ENCODE measurements around the gene SLC24A5. TPM values are rescaled to one million over a fixed set of nuclear protein-coding genes. Genes with fewer than 3 reads are reported as not detected.
A peak's percentile ranks its signal among the peaks of the same experiment; 100 is the strongest.

SLC24A5 gene
- total RNA-seq, 4 donors from 2014 or later, result not detected

DNA sequence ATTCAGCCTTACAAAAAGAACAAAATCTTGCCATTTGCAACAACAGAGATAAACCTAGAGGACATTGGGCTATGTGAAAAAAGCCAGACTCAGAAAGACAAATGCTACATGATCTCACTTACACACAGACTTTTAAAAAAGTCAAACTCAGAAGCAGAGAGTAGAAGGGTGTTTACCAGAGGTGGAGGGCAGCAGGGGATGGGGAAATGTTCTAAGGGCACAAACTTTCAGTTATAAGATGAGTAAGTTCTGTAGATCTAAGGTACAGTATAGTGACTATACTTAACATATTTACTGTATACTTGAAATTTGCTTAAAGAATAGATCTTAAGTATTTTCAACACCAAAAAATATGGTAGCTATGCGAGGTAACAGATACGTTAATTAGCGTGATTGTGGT lies 54.3 kb downstream of the SLC24A5 start:
- DNase-seq (ENCODE audit: extremely low spot score), result no peak
- no peaks in the 10 kb centered on the region for H3K36me3 ChIP-seq
- TF ChIP-seq POLR2AphosphoS5 (IDR thresholded peaks at IDR 0.05) (no peak), POLR2A (IDR thresholded peaks at IDR 0.05; ENCODE audit: low read depth) (no peak), EP300 (IDR thresholded peaks at IDR 0.05) (no peak)
- TF ChIP-seq, protein P1, sequence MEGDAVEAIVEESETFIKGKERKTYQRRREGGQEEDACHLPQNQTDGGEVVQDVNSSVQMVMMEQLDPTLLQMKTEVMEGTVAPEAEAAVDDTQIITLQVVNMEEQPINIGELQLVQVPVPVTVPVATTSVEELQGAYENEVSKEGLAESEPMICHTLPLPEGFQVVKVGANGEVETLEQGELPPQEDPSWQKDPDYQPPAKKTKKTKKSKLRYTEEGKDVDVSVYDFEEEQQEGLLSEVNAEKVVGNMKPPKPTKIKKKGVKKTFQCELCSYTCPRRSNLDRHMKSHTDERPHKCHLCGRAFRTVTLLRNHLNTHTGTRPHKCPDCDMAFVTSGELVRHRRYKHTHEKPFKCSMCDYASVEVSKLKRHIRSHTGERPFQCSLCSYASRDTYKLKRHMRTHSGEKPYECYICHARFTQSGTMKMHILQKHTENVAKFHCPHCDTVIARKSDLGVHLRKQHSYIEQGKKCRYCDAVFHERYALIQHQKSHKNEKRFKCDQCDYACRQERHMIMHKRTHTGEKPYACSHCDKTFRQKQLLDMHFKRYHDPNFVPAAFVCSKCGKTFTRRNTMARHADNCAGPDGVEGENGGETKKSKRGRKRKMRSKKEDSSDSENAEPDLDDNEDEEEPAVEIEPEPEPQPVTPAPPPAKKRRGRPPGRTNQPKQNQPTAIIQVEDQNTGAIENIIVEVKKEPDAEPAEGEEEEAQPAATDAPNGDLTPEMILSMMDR (IDR thresholded peaks at IDR 0.05), result no peak
- H3K4me1 ChIP-seq, result peaks cover 0 to 25% (median 14%) of the 10 kb centered on the region in 4 donors
- no peak overlapping the region for H3K27ac ChIP-seq (replicated peaks in 1 of 4)
- no peak overlapping the region for H3K4me3 ChIP-seq
- intact Hi-C loops (cut with DNase I), result no loop called here
- H3K9me3 ChIP-seq, result no peaks in the 10 kb centered on the region
- H3K27me3 ChIP-seq, result no peaks in the 10 kb centered on the region
- WGBS, result 98% methylated on average over 3 of the region's 3 CpGs

DNA sequence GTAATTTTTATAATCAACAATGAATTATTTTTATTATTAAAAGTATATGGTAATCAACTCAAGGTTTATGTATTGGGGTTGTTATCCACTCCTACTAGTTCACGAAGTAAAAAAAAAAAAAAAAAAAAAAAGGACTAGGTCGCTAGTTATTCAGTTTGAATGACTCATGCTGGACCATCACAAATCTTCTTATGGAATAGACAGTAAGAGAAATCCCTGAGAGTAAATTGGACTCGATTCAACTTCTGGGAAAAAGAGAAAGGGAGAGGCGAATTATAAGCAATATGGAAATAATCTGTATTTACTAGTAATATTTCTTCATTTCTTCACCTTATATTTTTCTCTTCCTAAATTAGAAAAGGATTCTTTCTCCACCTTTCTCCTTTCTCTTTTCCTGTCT lies 55.3 kb downstream of the SLC24A5 start:
- Histone ChIP-seq H3K36me3 (no peaks in the 10 kb centered on the region), H3K9me3 (no peaks in the 10 kb centered on the region), H3K4me1 (peaks cover 0 to 25% (median 14%) of the 10 kb centered on the region in 4 donors), H3K27me3 (peaks cover 0 to 2% (median 0%) of the 10 kb centered on the region in 4 donors), H3K4me3 (peak overlapping the region in 1 of 4 donors; percentile 62), H3K27ac (replicated peaks in 1 of 4) (peak overlapping the region in 3 of 4 donors; percentile 87 to 96 (median 92))
- intact Hi-C loops (cut with DNase I), result no loop called here
- no peak for DNase-seq (ENCODE audit: extremely low spot score)
- WGBS, result 71% methylated on average over 4 of the region's 4 CpGs
- TF ChIP-seq POLR2AphosphoS5 (IDR thresholded peaks at IDR 0.05), result no peak
- no peak for TF ChIP-seq EP300 (IDR thresholded peaks at IDR 0.05)
- TF ChIP-seq POLR2A (IDR thresholded peaks at IDR 0.05; ENCODE audit: low read depth), result no peak
- TF ChIP-seq, protein P1 (IDR thresholded peaks at IDR 0.05), result no peak

DNA sequence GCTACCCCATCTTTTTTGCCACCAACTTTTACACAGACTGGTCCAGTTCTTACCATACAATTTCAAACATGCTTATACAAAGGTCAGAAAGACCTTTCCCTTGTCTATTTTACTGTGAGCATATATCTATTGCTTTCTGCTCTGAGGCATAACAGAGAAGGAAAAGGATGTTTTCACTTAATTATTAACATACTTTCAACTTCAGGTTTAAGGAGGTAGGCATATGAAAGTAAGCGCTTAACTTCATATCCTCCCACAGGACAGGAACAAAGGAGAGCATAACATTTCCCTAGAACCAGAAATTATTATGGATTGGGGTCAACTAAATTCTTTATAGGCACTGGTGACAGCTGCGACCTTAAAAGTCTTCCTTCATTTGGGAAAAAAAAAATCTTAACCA lies 56.2 kb downstream of the SLC24A5 start:
- Histone ChIP-seq H3K27ac (replicated peaks in 1 of 4) (peak overlapping the region; percentile 84 to 96 (median 90)), H3K4me1 (peaks cover 0 to 25% (median 14%) of the 10 kb centered on the region in 4 donors), H3K36me3 (no peaks in the 10 kb centered on the region), H3K27me3 (peaks cover 0 to 4% (median 0%) of the 10 kb centered on the region in 4 donors), H3K4me3 (peak overlapping the region; percentile 62 to 87 (median 76)), H3K9me3 (no peaks in the 10 kb centered on the region)
- no peak for DNase-seq (ENCODE audit: extremely low spot score)
- TF ChIP-seq POLR2AphosphoS5 (IDR thresholded peaks at IDR 0.05) (no peak), POLR2A (IDR thresholded peaks at IDR 0.05; ENCODE audit: low read depth) (no peak), EP300 (IDR thresholded peaks at IDR 0.05) (no peak)
- TF ChIP-seq, protein P1 (IDR thresholded peaks at IDR 0.05), result no peak
- intact Hi-C loops (cut with DNase I), result no loop called here
- 73% methylated on average over 2 of the region's 2 CpGs for WGBS

DNA sequence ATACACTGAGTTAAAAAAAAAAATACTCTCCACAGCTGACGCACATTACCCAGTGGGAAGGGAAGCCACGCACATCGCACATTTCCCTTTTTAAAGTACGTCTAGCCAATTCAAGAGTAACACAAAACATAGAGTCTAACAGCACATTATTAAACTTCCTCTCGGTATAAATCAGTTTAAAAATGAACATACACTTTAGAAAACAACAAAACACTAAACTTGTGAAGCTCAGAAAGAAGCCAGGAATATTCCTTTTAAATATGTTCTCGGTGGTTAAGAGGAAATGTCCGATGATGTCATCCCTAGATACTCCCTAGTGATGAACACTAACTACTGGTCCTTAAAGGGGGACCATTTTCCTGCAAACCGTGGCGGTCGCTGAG lies 56.6 kb downstream of the SLC24A5 start:
- peaks cover 0 to 4% (median 0%) of the 10 kb centered on the region in 4 donors for H3K27me3 ChIP-seq
- 1% methylated on average over 10 of the region's 10 CpGs for WGBS
- TF ChIP-seq POLR2A (IDR thresholded peaks at IDR 0.05; ENCODE audit: low read depth) (no peak), POLR2AphosphoS5 (IDR thresholded peaks at IDR 0.05) (no peak), EP300 (IDR thresholded peaks at IDR 0.05) (no peak)
- TF ChIP-seq, protein P1 (IDR thresholded peaks at IDR 0.05), result no peak
- no peaks in the 10 kb centered on the region for H3K36me3 ChIP-seq
- H3K4me1 ChIP-seq, result peaks cover 0 to 25% (median 14%) of the 10 kb centered on the region in 4 donors
- no peaks in the 10 kb centered on the region for H3K9me3 ChIP-seq
- intact Hi-C loops (cut with DNase I), result no loop called here
- peak overlapping the region; percentile 62 to 87 (median 76) for H3K4me3 ChIP-seq
- DNase-seq (ENCODE audit: extremely low spot score), result no peak
- H3K27ac ChIP-seq (replicated peaks in 1 of 4), result peak overlapping the region; percentile 84 to 96 (median 90)
